Central memory CD4-positive, alpha-beta T cell (primary cell): Measurements from ENCODE around the gene GTSE1.

Source experiments
- DNase-seq: peaks from one replicate; pipeline ENCODE4 v3.0.0; 2022

The GTSE1 gene

GRCh38 chr22:46275455-46276122 is 21.1 kb upstream of the GTSE1 start:
- no peak for DNase-seq

- no peak for DNase-seq
Observed at GRCh38 chr22:46276563-46276962, 20.1 kb upstream of the GTSE1 start.

GRCh38 chr22:46278656-46279645 is 17.7 kb upstream of the GTSE1 start:
- no peak for DNase-seq

- no peak for DNase-seq
Observed at GRCh38 chr22:46280063-46280817, 16.4 kb upstream of the GTSE1 start.

- DNase-seq, result no peak
Observed at GRCh38 chr22:46280999-46281623, 15.6 kb upstream of the GTSE1 start.

- no peak for DNase-seq
Observed at GRCh38 chr22:46281866-46282678, 14.6 kb upstream of the GTSE1 start.

GRCh38 chr22:46286006-46286405 is 10.7 kb upstream of the GTSE1 start:
- no peak for DNase-seq

GRCh38 chr22:46286941-46287872 is 9.5 kb upstream of the GTSE1 start:
- no peak for DNase-seq

GRCh38 chr22:46287873-46288751 is 8.6 kb upstream of the GTSE1 start:
- DNase-seq, result no peak

GRCh38 chr22:46288846-46289243 is 7.8 kb upstream of the GTSE1 start:
- DNase-seq, result no peak

- no peak for DNase-seq
Observed at GRCh38 chr22:46289244-46289891, 7.3 kb upstream of the GTSE1 start.

GRCh38 chr22:46290121-46290842 is 6.4 kb upstream of the GTSE1 start:
- no peak for DNase-seq

GRCh38 chr22:46290843-46291785 is 5.6 kb upstream of the GTSE1 start:
- DNase-seq, result no peak

- no peak for DNase-seq
Observed at GRCh38 chr22:46292173-46292572, 4.5 kb upstream of the GTSE1 start.

GRCh38 chr22:46292732-46293131 is 3.9 kb upstream of the GTSE1 start:
- no peak for DNase-seq

- DNase-seq, result no peak
Observed at GRCh38 chr22:46293577-46294260, 3.0 kb upstream of the GTSE1 start.

GRCh38 chr22:46294784-46295183 is 1.9 kb upstream of the GTSE1 start:
- DNase-seq, result no peak
